ENCODE measurements around the gene ATMIN. TPM values are rescaled to one million over a fixed set of nuclear protein-coding genes. Genes with fewer than 3 reads are reported as not detected.

Gene ATMIN
- total and polyA plus RNA-seq, 2 of the 13 experiments (the other 11 are each of a cell fraction or from before 2014, with no cell fraction given), result 34.6 to 60.4 TPM

- no peak for TF ChIP-seq TIGD3 (CRISPR knock-in tag; IDR thresholded peaks at IDR 0.05; ENCODE audit: borderline replicate concordance)
- peak; percentile 26 for TF ChIP-seq ZSCAN25 (CRISPR knock-in tag; IDR thresholded peaks at IDR 0.05)
- peak; percentile 45; the same call in 1 of the 2 replicates for TF ChIP-seq ZNF138 (CRISPR knock-in tag; IDR thresholded peaks at IDR 0.05; ENCODE audit: low read depth)
- TF ChIP-seq ARID3A (IDR thresholded peaks at IDR 0.05; ENCODE audit: low read depth, low read length), result no peak
- peak; percentile 59; the same call in 1 of the 2 replicates for TF ChIP-seq SATB2 (CRISPR knock-in tag; IDR thresholded peaks at IDR 0.05)
- peak; percentile 74; the same call in 1 of the 2 replicates for TF ChIP-seq ZNF816 (CRISPR knock-in tag; IDR thresholded peaks at IDR 0.05; ENCODE audit: borderline replicate concordance)
- TF ChIP-seq ZNF512B (CRISPR knock-in tag; IDR thresholded peaks at IDR 0.05; ENCODE audit: borderline replicate concordance), result no peak
- no peak for TF ChIP-seq ZFP62 (CRISPR knock-in tag; IDR thresholded peaks at IDR 0.05)
- TF ChIP-seq ZNF781 (CRISPR knock-in tag; IDR thresholded peaks at IDR 0.05; ENCODE audit: borderline replicate concordance, not compliant biosample characterization), result no peak
- peak; percentile 98; the same call in 2 of the 3 replicates for TF ChIP-seq MXI1 (IDR thresholded peaks at IDR 0.05; ENCODE audit: borderline replicate concordance, low read depth, low read length)
- TF ChIP-seq GATAD2A (CRISPR knock-in tag; IDR thresholded peaks at IDR 0.05), result peak; percentile 44
- TF ChIP-seq ELF1 (CRISPR knock-in tag; IDR thresholded peaks at IDR 0.05), result peak; percentile 79
- TF ChIP-seq NR3C1 (CRISPR knock-in tag; IDR thresholded peaks at IDR 0.05), result no peak
- TF ChIP-seq ZUFSP (CRISPR knock-in tag; IDR thresholded peaks at IDR 0.05; ENCODE audit: borderline replicate concordance), result no peak
- TF ChIP-seq ZNF468 (CRISPR knock-in tag; IDR thresholded peaks at IDR 0.05), result peak; percentile 88; the same call in 1 of the 2 replicates
- TF ChIP-seq, protein P1, sequence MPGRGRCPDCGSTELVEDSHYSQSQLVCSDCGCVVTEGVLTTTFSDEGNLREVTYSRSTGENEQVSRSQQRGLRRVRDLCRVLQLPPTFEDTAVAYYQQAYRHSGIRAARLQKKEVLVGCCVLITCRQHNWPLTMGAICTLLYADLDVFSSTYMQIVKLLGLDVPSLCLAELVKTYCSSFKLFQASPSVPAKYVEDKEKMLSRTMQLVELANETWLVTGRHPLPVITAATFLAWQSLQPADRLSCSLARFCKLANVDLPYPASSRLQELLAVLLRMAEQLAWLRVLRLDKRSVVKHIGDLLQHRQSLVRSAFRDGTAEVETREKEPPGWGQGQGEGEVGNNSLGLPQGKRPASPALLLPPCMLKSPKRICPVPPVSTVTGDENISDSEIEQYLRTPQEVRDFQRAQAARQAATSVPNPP (CRISPR knock-in tag; IDR thresholded peaks at IDR 0.05), result 0 out of 2 replicates have a peak, but pooled peaks have one; percentile 43
- no peak for TF ChIP-seq SETDB1 (CRISPR knock-in tag; IDR thresholded peaks at IDR 0.05; ENCODE audit: borderline replicate concordance)
- TF ChIP-seq ZNF224 (CRISPR knock-in tag; IDR thresholded peaks at IDR 0.05), result 0 out of 2 replicates have a peak, but pooled peaks have one; percentile 83
- peak; percentile 14 for TF ChIP-seq TBL1XR1 (IDR thresholded peaks at IDR 0.05; ENCODE audit: borderline replicate concordance, low read length, partially characterized antibody)
These were observed 41.7 kb downstream of the ATMIN start, which contains the start of gene C16orf46 (continued) for GRCh38 chr16:81077076-81077940.
